ENCODE measurements around the gene TAF12.
"Not testable (repeated sequence)": the region's sequence is repeated elsewhere in the genome, so short reads cannot be mapped to it uniquely, and the experiment has no call there.

Gene TAF12

GRCh38 chr1:28642056-28642846 lies 616 bp downstream of the TAF12 start:
- DNase-seq, result peak; percentile 59

DNA sequence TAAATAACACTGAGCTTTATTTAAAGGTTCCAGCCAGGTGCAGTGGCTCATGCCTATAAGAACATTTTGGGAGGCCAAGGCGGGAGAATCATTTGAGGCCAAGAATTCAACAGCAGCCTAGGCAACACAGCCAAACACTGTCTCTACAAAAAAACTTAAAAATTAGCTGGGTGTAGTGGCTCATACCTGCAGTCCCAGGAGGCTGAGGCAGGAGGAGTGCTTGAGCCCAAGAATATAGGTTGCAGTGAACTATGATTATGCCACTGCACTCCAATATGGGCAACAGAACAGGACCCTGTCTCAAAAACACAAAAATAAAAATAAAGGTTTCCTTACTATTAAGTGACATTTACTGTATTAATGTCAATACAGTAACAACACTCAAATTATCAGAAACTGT lies 2.1 kb downstream of the TAF12 start:
- DNase-seq, result peak; percentile 75

- no peak for DNase-seq
Measured at GRCh38 chr1:28632560-28632959, 10.3 kb downstream of the TAF12 start.

GRCh38 chr1:28631713-28632112 lies 11.2 kb downstream of the TAF12 start:
- no peak for DNase-seq

DNA sequence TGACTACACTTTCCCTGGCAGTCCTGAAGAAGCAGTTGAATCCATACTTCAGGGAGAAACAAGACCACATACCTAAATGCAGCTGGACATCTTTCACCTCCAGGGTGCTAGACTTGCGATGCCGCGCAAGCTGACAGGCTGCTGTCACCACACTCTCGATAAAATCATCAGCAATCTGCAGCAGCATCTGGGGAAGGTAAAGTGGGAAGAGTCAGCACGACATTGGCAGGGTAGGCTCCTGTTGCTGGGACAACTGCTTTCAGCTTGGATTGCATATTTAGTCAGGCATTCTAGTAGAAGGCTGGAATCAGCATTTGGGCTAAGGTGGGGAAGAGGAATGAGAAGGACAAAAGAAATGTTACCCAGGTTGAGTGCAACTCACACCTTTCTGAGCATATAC lies 29.7 kb downstream of the TAF12 start:
- DNase-seq, result no peak

DNA sequence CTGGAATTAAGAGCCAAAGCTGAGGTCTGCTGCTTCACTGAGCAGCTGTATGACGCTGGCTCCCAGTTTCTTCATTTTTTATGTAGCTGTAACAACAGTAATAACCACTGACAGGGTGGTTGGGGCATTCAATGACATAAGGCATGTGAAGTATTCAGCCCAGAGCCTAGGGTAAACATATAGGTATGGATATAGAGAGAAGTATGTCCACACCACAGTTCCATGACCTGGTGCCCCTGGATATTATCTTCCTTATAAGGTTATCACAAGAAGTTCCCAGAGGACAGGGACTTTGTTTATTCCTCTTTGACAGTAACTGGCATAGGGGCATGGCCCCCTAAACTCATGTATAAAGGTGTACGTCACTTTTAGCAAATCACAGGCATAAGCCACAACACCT lies 36.1 kb downstream of the TAF12 start:
- no peak for DNase-seq

- no peak for DNase-seq
Measured at GRCh38 chr1:28604962-28605361, 37.9 kb downstream of the TAF12 start.

DNA sequence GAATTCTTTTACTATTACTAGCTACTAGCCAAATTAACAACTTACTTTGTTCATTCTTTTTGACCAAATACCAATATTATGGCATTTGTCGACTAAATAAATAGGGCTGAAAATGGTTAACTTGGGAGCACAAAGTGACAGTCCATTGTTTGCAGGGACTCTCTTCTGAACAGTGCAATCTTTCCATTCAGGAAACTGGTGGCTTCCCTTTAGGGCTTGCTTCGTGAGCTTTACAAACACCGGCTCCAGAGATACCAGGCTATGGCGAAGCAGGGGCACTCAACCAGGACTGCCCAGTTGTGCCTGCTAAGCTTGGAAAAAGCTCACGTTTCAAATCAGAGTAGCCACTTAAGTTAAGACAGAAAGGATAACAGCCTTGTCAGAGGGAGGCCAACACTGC lies 38.5 kb downstream of the TAF12 start:
- no peak for DNase-seq

GRCh38 chr1:28602536-28603439 lies 40.1 kb downstream of the TAF12 start:
- DNase-seq, result peak; percentile 81

DNA sequence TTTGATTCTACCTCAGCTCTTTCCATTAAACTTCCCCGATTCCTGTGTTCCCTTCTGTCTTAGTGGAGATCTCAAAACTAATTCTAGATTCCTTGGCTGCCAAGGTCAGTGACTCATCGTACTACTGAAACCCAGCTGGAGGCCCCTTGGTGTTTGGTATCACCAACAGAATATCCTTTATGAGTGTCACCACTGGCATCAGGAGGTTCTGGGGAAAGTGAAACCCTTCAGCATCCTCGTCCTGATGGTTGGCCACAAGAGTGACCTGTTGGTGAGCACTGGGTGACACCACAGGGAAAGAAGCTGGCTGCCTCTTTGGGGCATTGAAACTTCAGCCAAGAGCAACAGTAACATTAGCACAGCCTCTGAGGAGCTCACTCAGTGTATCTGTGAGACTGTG lies 41.2 kb downstream of the TAF12 start:
- DNase-seq, result no peak

GRCh38 chr1:28596276-28596675 lies 46.6 kb downstream of the TAF12 start:
- not testable (repeated sequence) for DNase-seq

- no peak for DNase-seq
Measured at GRCh38 chr1:28595412-28596191, 47.3 kb downstream of the TAF12 start.

GRCh38 chr1:28594686-28595411 lies 48.0 kb downstream of the TAF12 start:
- DNase-seq, result not testable (repeated sequence)

DNA sequence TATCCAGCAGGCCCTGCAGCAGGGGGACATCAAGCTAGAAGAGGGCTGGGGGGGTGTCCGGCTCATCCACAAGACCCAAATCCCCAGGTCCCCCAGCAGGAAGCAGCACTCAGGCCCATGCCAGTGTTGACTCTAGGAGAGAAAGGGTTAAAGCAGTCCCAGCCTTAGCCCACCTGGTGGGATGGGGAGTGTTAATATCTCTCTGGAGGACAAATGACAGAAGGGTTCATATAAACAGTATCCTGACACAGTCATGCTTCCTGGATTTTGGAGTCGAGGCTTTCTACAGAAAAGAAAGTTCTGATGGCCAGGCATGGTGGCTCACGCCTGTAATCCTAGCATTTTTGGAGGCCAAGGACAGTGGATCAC lies 48.9 kb downstream of the TAF12 start:
- DNase-seq, result not testable (repeated sequence)

- no peak for DNase-seq
Measured at GRCh38 chr1:28592321-28593071, 50.4 kb downstream of the TAF12 start.

- DNase-seq, result peak; percentile 61
Measured at GRCh38 chr1:28591708-28592320, 51.1 kb downstream of the TAF12 start, which contains the start of gene RAB42. RAB42 (plus strand) TSS chr1:28592265; CDS start chr1:28592512, 247 bp downstream.

DNA sequence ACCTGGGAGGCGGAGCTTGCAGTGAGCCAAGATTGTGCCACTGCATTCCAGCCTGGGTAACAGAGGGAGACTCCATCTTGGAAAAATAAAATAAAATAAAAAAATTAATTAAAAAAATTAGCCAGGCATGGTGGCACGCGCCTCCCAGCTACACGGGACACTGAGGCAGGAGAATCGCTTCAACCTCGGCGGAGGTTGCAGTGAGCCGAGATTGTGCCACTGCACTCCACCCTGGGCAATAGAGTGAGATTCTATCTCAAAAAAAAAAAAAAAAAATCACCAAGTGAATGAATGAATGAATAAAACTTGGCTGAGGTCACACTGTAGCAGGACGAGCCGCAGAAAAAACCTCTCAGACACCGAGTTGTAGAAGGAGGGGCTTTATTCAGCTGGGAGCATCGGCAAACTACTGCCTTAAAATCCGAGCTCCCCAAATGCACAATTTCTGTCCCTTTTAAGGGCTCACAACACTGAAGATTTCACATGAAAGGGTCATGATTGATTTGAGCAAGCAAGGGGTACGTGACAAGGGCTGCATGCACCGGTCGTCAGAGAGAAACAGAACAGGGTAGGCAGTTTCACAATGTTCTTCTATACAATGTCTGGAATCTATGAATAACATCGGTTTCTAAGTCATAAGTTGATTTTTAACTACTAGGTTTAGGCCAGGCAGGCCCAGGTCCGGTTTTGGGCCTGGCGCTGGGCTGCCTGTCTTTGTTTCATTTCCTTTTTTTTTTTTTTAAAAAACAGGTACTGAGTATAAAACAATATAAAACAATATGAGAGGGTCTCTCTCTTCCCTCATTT lies 56.1 kb downstream of the TAF12 start:
- DNase-seq, result not testable (repeated sequence)

DNA sequence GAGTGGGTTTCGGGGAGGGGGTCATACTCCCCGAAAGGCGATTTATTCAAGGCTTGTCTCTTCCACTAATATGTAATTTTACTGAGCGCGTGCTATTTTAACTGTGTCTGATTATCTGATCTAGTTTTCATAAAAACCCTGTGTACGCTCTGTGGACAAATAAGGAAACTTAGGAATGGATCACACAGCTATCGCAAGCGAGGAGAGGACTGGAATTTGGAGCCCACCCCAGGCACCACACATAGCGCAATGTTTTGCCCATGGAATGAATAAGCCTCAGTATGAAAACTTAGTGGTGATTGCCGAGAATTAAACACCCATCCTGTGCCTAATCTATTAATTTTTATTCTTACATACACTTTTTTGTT lies 60.6 kb downstream of the TAF12 start:
- DNase-seq, result peak; percentile 58

GRCh38 chr1:28581531-28582247 lies 61.2 kb downstream of the TAF12 start:
- DNase-seq, result peak; percentile 96

All from hematopoietic multipotent progenitor cell treated with erythropoietin and hydrocortisone succinate and interleukin-3 and kit ligand, for 6 days (in vitro differentiated cells).